H1 (cell line): Measurements from ENCODE around the gene MRTFB. TPM values are rescaled to one million over a fixed set of nuclear protein-coding genes. Genes with fewer than 3 reads are reported as not detected.

Source experiments
- CTCF ChIA-PET: fragments of 300-600 bp; sonication (Branson Sonifier 250); formaldehyde crosslinking; loops from one replicate; lab custom pipeline; 2021; ENCODE audit not compliant: partially characterized antibody; lab: Charles Lee
- POLR2A ChIA-PET: fragments of 300-600 bp; sonication (Branson Sonifier 250); formaldehyde crosslinking; loops from one replicate; lab custom pipeline; 2021; ENCODE audit warnings: inconsistent platforms; ENCODE audit not compliant: partially characterized antibody; lab: Charles Lee
- DNase-seq, 2 experiments: peaks; one replicate each; pipeline versions ENCODE4 v3.0.0 to v3.0.0-alpha.2; 2010 to 2022; ENCODE audit warnings: low spot score in 2 of 2, low read depth in 1 of 2, mixed read lengths in 1 of 2
- FAIRE-seq: peaks from 2 replicates; lab custom pipeline; 2011; peaks lifted over from hg19 to GRCh38; lab: Jason Lieb, UNC
- H2AFZ ChIP-seq: 2 replicates; pipeline ENCODE4 v1.8.1; 2012; ENCODE audit warnings: low read length, inconsistent platforms
- H2AK5ac ChIP-seq: 2 replicates; pipeline ENCODE4 v1.6.1; 2013; ENCODE audit warnings: low read depth, low read length
- H2BK120ac ChIP-seq: replicated peaks from 2 replicates; pipeline ENCODE3; 2013; ENCODE audit warnings: low read depth, low read length, inconsistent platforms
- H2BK12ac ChIP-seq: 2 replicates; pipeline ENCODE4 v1.6.1; 2013; ENCODE audit warnings: low read depth, low read length
- H2BK15ac ChIP-seq: 2 replicates; pipeline ENCODE4 v1.6.1; 2013; ENCODE audit warnings: low read length
- H2BK20ac ChIP-seq: 2 replicates; pipeline ENCODE4 v1.6.1; 2013; ENCODE audit warnings: low read length
- H2BK5ac ChIP-seq: 2 replicates; pipeline ENCODE4 v1.6.1; 2013; ENCODE audit warnings: low read depth, low read length
- H3K14ac ChIP-seq: 2 replicates; pipeline ENCODE4 v1.6.1; 2013; ENCODE audit warnings: inconsistent platforms; ENCODE audit not compliant: insufficient read length
- H3K18ac ChIP-seq: 2 replicates; pipeline ENCODE4 v1.6.1; 2013; ENCODE audit warnings: low read length; ENCODE audit errors: extremely low read depth
- H3K23ac ChIP-seq: 2 replicates; pipeline ENCODE4 v1.6.1; 2013; ENCODE audit warnings: inconsistent platforms; ENCODE audit not compliant: insufficient read length
- H3K23me2 ChIP-seq: 2 replicates; pipeline ENCODE4 v1.6.1; 2013; ENCODE audit warnings: low read depth, low read length
- H3K27ac ChIP-seq: 2 replicates; pipeline ENCODE4 v1.6.1; 2011; ENCODE audit warnings: low read depth, low read length, inconsistent platforms
- H3K27me3 ChIP-seq, 4 experiments: replicated peaks in 1 of 4; 1 replicate in 1 of 4; 2 replicates in 3 of 4; pipeline versions ENCODE4 v1.6.1 to v1.8.1; 2011 to 2013; ENCODE audit warnings: low read length in 3 of 4, mild to moderate bottlenecking in 3 of 4, inconsistent platforms in 2 of 4, mixed read lengths in 2 of 4, moderate library complexity in 1 of 4; ENCODE audit not compliant: control insufficient read depth in 3 of 4, insufficient read depth in 3 of 4; ENCODE audit errors: extremely low read depth in 1 of 4
- H3K36me3 ChIP-seq, 4 experiments: 2 replicates each; pipeline versions ENCODE4 v1.6.1 to v1.8.1; 2011 to 2013; ENCODE audit warnings: mild to moderate bottlenecking in 4 of 4, low read length in 3 of 4, moderate library complexity in 2 of 4, control low read depth in 1 of 4, inconsistent platforms in 1 of 4; ENCODE audit not compliant: insufficient read depth in 4 of 4, control insufficient read depth in 2 of 4
- H3K4ac ChIP-seq: replicated peaks from 2 replicates; pipeline ENCODE3; 2013; ENCODE audit warnings: low read length, low read depth, mixed read lengths, inconsistent platforms; ENCODE audit not compliant: insufficient read length
- H3K4me1 ChIP-seq, 4 experiments: replicated peaks in 1 of 4; 1 replicate in 1 of 4; 2 replicates in 3 of 4; pipeline versions ENCODE4 v1.6.1 to v1.8.1; 2011 to 2013; ENCODE audit warnings: low read length in 3 of 4, inconsistent platforms in 2 of 4, mixed read lengths in 1 of 4; ENCODE audit not compliant: insufficient read depth in 4 of 4, control insufficient read depth in 3 of 4
- H3K4me2 ChIP-seq, 2 experiments: 2 replicates each; pipeline versions ENCODE4 v1.6.1 to v1.8.1; 2011 to 2013; ENCODE audit warnings: low read depth in 2 of 2, low read length in 2 of 2, control low read depth in 1 of 2, inconsistent platforms in 1 of 2, mild to moderate bottlenecking in 1 of 2; ENCODE audit not compliant: insufficient read depth in 1 of 2
- H3K4me3 ChIP-seq, 4 experiments: fragments of 200-600, 300-600 bp in 1 of 4; sonication (generic), shearing (Covaris generic), sonication (Bioruptor Twin) in 1 of 4; 2 replicates each; pipeline versions ENCODE4 v1.5.1 to v1.8.1; 2011 to 2016; ENCODE audit warnings: low read length in 4 of 4, low read depth in 3 of 4, control low read depth in 2 of 4, inconsistent platforms in 2 of 4, mild to moderate bottlenecking in 2 of 4, mixed read lengths in 1 of 4, moderate library complexity in 1 of 4; ENCODE audit not compliant: insufficient read depth in 2 of 4; ENCODE audit errors: extremely low read depth in 1 of 4
- H3K56ac ChIP-seq: replicated peaks from 2 replicates; pipeline ENCODE3; 2013; ENCODE audit warnings: low read depth, mild to moderate bottlenecking, mixed read lengths, low read length, inconsistent platforms; ENCODE audit not compliant: insufficient read length
- H3K79me1 ChIP-seq: 2 replicates; pipeline ENCODE4 v1.6.1; 2013; ENCODE audit warnings: low read depth, low read length, control low read depth
- H3K79me2 ChIP-seq, 2 experiments: 2 replicates each; pipeline versions ENCODE4 v1.6.1 to v1.8.1; 2012 to 2013; ENCODE audit warnings: low read length in 2 of 2, mild to moderate bottlenecking in 2 of 2, inconsistent platforms in 1 of 2; ENCODE audit not compliant: insufficient read depth in 2 of 2, control insufficient read depth in 1 of 2
- H3K9ac ChIP-seq, 4 experiments: replicated peaks in 1 of 4; 1 replicate in 1 of 4; 2 replicates in 3 of 4; pipeline versions ENCODE4 v1.6.1 to v1.8.1; 2011 to 2013; ENCODE audit warnings: low read depth in 3 of 4, low read length in 3 of 4, control low read depth in 2 of 4, mild to moderate bottlenecking in 2 of 4, moderate library complexity in 2 of 4, inconsistent platforms in 1 of 4; ENCODE audit errors: extremely low read depth in 1 of 4
- H3K9me3 ChIP-seq, 2 experiments: 2 replicates each; pipeline versions ENCODE4 v1.6.1 to v1.8.1; 2012 to 2013; ENCODE audit warnings: mild to moderate bottlenecking in 2 of 2, moderate library complexity in 2 of 2, control low read depth in 1 of 2, inconsistent platforms in 1 of 2, low read depth in 1 of 2, low read length in 1 of 2, mixed read lengths in 1 of 2; ENCODE audit not compliant: insufficient read depth in 2 of 2
- H4K20me1 ChIP-seq, 2 experiments: replicated peaks in 1 of 2; 2 replicates each; pipeline versions ENCODE3 to v1.8.1; 2011 to 2013; ENCODE audit warnings: inconsistent platforms in 2 of 2, low read length in 2 of 2, mild to moderate bottlenecking in 1 of 2; ENCODE audit not compliant: insufficient read depth in 2 of 2, control insufficient read depth in 1 of 2
- H4K5ac ChIP-seq: 2 replicates; pipeline ENCODE4 v1.6.1; 2013; ENCODE audit warnings: low read length, low read depth, mixed read lengths, inconsistent platforms; ENCODE audit not compliant: insufficient read length
- H4K8ac ChIP-seq: 2 replicates; pipeline ENCODE4 v1.8.0; 2013; ENCODE audit warnings: mild to moderate bottlenecking, moderate library complexity, low read length, inconsistent platforms; ENCODE audit not compliant: insufficient read depth; ENCODE audit errors: extremely low read depth
- H4K91ac ChIP-seq: replicated peaks from 2 replicates; pipeline ENCODE3; 2013; ENCODE audit warnings: low read length, mixed read lengths, inconsistent platforms; ENCODE audit not compliant: insufficient read length
- BACH1 ChIP-seq: IDR thresholded peaks from 2 replicates; pipeline ENCODE4 v1.6.1; 2012; ENCODE audit warnings: low read length, improper control_type of control experiment
- MAFK ChIP-seq: IDR thresholded peaks from 2 replicates; pipeline ENCODE4 v1.6.1; 2012; ENCODE audit warnings: low read depth, mild to moderate bottlenecking, improper control_type of control experiment, low read length
- RAD21 ChIP-seq, 2 experiments: IDR thresholded peaks in 1 of 2; conservative IDR thresholded peaks in 1 of 2; 2 replicates each; pipeline ENCODE4 v1.6.1; 2011; ENCODE audit warnings: low read depth in 2 of 2, low read length in 2 of 2, improper control_type of control experiment in 1 of 2, inconsistent platforms in 1 of 2, mild to moderate bottlenecking in 1 of 2, moderate library complexity in 1 of 2
- SUZ12 ChIP-seq: fragments of 200-600 bp; sonication (generic); IDR thresholded peaks from 2 replicates; pipeline ENCODE4 v1.6.1; 2012; ENCODE audit warnings: mild to moderate bottlenecking, inconsistent platforms, low read length, moderate library complexity, mixed read lengths
- WGBS, 2 experiments: shearing (Covaris generic) in 1 of 2; methylation state at CpG; one replicate each; pipeline versions ENCODE4 v1.1.6 to v1.1.7; 2013 to 2015; ENCODE audit warnings: low lambda C conversion rate in 2 of 2, mixed read lengths in 2 of 2, inconsistent platforms in 1 of 2, low coverage in 1 of 2, missing lambda C conversion rate in 1 of 2; ENCODE audit not compliant: insufficient replicate concordance in 2 of 2, insufficient coverage in 1 of 2, insufficient read length in 1 of 2; ENCODE audit errors: extremely low coverage in 1 of 2, missing lambda C conversion rate in 1 of 2; 5-methylcytosine and 5-hydroxymethylcytosine counted together
- polyA plus RNA-seq, 7 experiments: library from polyadenylated mRNA; depleted of rRNA in 3 of 7; stranded (reverse) in 5 of 7; unstranded in 2 of 7; fragments of >200 nt in 5 of 7; fragments of 200-250 nt in 2 of 7; gene quantifications; 1 replicate in 5 of 7; 2 replicates in 1 of 7; 4 replicates in 1 of 7; pipeline versions ENCODE4 v1.2.1 to v1.2.3, GENCODE V29; 2011 to 2013; ENCODE audit warnings: missing spikeins in 2 of 7, mixed read lengths in 2 of 7
- total RNA-seq: library from RNA; stranded (reverse); fragmentation: NEBNext Ultra II Directional; extraction: Animal tissue kit (Norgen Biotek cat#: 25700); gene quantifications from 2 replicates; pipeline ENCODE4 v1.2.1, GENCODE V29; 2021
- TF ChIP-seq, protein P1 (sequence below), 3 experiments: IDR thresholded peaks; 1 replicate in 2 of 3; 2 replicates in 1 of 3; pipeline versions ENCODE4 v1.5.1 to v1.6.1; 2011; ENCODE audit warnings: low read length in 3 of 3, mild to moderate bottlenecking in 3 of 3, inconsistent platforms in 2 of 3, low read depth in 1 of 3, moderate library complexity in 1 of 3; ENCODE audit not compliant: insufficient read depth in 1 of 3; ENCODE audit errors: control extremely low read depth in 1 of 3
- TF ChIP-seq, protein P2 (sequence below): IDR thresholded peaks from 2 replicates; pipeline ENCODE4 v1.6.1; 2011; ENCODE audit warnings: low read length, improper control_type of control experiment

MRTFB gene
- total and polyA plus RNA-seq, 2 of the 8 experiments (the other 6 are each of a cell fraction or from before 2014, with no cell fraction given), result 13.5 to 34.9 TPM

DNA sequence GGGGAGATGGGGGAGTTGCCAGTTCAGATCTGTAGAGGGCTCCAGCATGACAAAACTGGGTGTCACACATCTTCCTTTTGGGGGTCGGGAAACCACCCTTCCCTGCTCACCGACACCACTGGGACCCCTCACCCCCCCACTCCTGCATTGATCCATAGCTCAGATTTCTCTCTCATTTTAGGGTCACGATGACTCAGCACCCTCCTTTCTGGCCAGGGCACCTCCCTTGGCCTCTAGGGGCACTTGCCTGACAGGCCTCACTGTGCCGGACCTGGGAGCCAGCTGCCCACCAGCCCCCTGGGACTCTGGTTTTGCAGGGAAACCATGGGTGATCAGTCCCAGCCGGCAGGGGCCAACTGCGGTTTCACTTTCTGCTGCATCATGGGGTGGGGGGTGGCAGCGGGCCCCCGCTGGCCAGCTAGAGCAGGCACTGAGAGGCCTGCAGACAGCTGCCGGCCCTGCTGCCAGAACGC lies 239.4 kb downstream of the MRTFB start:
- H3K27me3 ChIP-seq, result no peaks in the 10 kb centered on the region
- WGBS, 2 experiments, result 29% methylated on average over 10 of the region's 10 CpGs; no CpG with 5 or more reads in 1 of the 2 experiments
- H2BK120ac ChIP-seq, result peak overlapping the region; percentile 16
- TF ChIP-seq MAFK, result peak; percentile 91
- TF ChIP-seq SUZ12, result no peak
- TF ChIP-seq, protein P1, sequence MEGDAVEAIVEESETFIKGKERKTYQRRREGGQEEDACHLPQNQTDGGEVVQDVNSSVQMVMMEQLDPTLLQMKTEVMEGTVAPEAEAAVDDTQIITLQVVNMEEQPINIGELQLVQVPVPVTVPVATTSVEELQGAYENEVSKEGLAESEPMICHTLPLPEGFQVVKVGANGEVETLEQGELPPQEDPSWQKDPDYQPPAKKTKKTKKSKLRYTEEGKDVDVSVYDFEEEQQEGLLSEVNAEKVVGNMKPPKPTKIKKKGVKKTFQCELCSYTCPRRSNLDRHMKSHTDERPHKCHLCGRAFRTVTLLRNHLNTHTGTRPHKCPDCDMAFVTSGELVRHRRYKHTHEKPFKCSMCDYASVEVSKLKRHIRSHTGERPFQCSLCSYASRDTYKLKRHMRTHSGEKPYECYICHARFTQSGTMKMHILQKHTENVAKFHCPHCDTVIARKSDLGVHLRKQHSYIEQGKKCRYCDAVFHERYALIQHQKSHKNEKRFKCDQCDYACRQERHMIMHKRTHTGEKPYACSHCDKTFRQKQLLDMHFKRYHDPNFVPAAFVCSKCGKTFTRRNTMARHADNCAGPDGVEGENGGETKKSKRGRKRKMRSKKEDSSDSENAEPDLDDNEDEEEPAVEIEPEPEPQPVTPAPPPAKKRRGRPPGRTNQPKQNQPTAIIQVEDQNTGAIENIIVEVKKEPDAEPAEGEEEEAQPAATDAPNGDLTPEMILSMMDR (IDR thresholded peaks at IDR 0.05; ENCODE audit: control extremely low read depth in 1 of 3, insufficient read depth in 1 of 3, low read depth in 1 of 3, low read length in 3 of 3), result peak; percentile 31 to 61 (median 54); a peak in 3 of 4 replicates
- TF ChIP-seq, protein P2, sequence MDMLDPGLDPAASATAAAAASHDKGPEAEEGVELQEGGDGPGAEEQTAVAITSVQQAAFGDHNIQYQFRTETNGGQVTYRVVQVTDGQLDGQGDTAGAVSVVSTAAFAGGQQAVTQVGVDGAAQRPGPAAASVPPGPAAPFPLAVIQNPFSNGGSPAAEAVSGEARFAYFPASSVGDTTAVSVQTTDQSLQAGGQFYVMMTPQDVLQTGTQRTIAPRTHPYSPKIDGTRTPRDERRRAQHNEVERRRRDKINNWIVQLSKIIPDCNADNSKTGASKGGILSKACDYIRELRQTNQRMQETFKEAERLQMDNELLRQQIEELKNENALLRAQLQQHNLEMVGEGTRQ, result no peak
- peak in 1 of 2 experiments; percentile 33; a peak in 1 of 4 replicates for TF ChIP-seq RAD21 (IDR thresholded peaks at IDR 0.05 in 1 of 2, conservative IDR thresholded peaks at IDR 0.05 in 1 of 2; ENCODE audit: low read depth in 2 of 2, low read length in 2 of 2)
- TF ChIP-seq BACH1, result peak; percentile 96
- TF ChIP-seq, all 59 proteins: peak for 4
- Histone ChIP-seq H2BK15ac (no peak overlapping the region), H4K5ac (no peak overlapping the region), H3K23ac (no peak overlapping the region), H2AFZ (no peak overlapping the region), H3K56ac (no peak overlapping the region), H2BK20ac (no peak overlapping the region), H4K91ac (no peak overlapping the region), H3K18ac (peak overlapping the region; percentile 71; the same call in 1 of the 2 replicates), H3K36me3 (no peaks in the 10 kb centered on the region), H2BK12ac (peak overlapping the region; percentile 96), H3K14ac (no peak overlapping the region), H4K20me1 (no peaks in the 10 kb centered on the region), H3K4ac (no peak overlapping the region), H3K4me1 (peaks cover 19 to 51% (median 34%) of the 10 kb centered on the region in 4 experiments), H2BK5ac (peak overlapping the region; percentile 49), H3K9me3 (no peaks in the 10 kb centered on the region), H3K4me3 (peak overlapping the region in 1 of 4 experiments; percentile 7; a peak in 1 of 8 replicates), H3K79me1 (peaks cover 4% of the 10 kb centered on the region; the same call in 1 of the 2 replicates), H4K8ac (no peak overlapping the region), H3K4me2 (peak overlapping the region; percentile 26 to 28; a peak in 3 of 4 replicates), H3K79me2 (peaks cover 0 to 73% of the 10 kb centered on the region in 2 experiments; a peak in 2 of 4 replicates), H3K23me2 (no peaks in the 10 kb centered on the region), H3K9ac (no peak overlapping the region; a peak in 1 of 7 replicates), H2AK5ac (no peak overlapping the region), H3K27ac (peak overlapping the region; percentile 63; the same call in 1 of the 2 replicates)
- POLR2A ChIA-PET, result interaction anchor here (0.7 to 2.7 kb wide), 5 partner anchors 9 to 67 kb away, joined by 3 to 9 read pairs (median 4); no protein-coding TSS in a partner anchor
- FAIRE-seq (no peak), DNase-seq (no peak)
- CTCF ChIA-PET, result interaction anchor here (0.7 to 4.4 kb wide), 19 partner anchors 9 to 306 kb away, joined by 3 to 15 read pairs (median 4); no protein-coding TSS in a partner anchor
